Measurements from ENCODE around the gene POU3F1.

POU3F1 gene

DNA sequence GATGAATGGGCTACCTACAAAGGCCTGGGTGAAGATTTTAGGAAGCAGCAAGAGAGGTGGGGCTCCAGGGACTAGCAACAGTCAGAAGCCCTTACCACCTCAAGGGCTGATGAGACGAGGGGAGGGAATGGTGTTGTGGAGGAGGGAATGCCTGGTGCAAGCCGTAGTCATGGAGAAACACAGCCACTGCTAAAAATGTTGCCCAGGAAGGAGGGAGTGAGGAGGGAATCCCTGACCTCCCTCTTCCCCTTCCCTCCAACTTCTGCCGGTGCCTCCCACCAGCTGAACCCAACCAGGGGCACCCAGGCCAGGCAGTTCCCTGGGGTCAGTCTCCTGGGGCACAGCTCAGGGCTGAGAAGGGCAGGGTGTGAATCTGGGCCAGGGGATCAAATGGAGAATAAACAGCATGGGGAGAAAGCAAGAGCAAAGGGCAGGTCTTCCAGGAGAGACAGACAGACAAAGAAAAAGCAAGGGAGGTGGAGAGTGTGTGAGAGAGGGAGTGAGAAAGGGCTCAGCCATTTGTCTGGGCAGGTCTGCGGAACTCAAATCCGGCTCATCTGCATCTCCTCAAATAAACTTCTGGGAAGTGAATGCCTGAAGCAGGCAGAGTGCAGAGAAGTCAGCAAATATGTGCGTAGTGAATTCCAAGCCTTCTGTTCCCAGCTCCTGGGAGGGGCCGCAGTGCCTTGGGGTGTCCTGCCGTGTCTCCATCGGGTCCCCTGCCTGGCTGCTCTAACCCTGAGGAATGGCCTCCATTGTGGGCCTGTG lies 27.1 kb upstream of the POU3F1 start:
- DNase-seq = no peak

DNA sequence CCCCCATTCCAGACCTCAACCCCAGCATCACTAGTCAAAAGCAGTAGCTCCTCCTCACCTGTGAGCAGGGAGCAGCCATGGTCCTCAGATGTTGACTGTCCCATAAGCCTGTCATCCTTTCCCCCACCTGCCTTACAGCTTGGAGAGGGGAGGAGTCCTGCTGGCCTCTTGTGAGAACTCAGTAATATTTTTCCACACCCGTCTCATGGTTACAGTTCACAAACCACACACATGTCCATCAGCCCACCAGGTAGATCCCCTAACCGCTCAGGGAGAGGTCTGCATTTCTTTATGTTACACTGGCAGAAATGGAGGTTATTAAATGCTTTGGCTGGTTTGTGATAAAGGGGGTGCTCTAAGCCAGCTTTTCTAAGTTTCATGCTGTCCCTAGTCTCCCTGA lies 26.3 kb upstream of the POU3F1 start:
- no peak for DNase-seq

DNA sequence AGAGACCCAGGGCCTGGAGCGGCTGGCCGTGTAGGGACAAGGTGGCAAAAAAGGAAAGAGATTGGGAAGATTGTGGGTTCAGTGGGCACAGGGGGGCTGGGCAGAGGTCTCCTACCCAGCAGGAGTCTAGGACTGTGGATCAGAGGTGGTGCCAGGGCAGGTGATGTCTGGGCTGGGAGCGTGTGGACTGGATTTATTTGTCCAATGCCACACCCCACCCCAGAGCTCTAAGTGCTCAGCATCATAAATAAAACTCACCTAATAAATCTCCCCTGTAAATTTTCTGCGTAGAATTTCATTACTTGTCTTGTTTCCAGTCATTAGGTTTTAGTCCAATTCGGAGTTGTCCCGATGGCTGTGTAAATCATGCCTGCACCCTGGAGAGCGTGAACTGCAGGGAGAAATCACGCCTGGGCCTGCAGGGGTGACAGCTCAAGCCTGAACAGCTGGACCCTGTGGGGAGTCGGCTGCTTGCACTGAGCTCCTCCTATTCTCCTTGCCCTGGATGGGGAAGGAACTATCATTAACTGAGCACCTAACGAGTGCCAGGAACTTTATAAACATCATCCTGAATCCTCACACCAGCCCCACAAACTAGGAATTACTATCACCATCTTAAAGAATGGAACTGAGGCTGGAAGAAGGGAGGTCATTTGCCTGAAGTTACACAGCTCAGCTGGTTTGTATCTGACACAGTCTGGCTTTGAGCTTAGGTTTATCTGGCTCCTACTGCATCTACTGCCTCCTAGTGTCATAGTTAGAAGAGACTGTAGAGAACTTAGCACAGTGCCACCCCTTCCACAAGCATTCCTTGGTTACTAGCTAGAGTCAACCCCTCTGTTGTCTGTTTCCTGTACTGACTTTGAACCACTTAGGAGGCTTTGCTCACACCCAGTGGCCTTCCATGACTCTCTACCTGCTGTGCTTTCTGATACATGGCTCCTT lies 25.0 kb upstream of the POU3F1 start:
- DNase-seq = no peak

DNA sequence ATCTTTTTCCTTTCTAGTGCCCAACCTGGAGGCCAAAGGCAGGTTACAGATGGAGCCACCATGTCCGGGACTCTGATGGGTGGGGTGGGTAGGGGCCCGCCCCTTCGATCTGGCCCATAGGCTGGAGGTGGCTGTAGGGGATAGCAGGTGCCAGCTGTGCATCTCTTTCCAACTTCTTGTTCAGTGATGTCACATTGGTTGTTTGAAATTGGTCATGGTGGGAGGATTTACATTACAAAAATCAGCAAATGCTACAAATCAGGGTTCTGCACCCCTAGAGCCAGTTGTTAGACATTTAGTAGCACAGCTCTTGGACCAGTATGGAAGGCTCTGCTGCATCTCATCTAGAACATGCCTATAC lies 22.4 kb upstream of the POU3F1 start:
- DNase-seq = no peak

DNA sequence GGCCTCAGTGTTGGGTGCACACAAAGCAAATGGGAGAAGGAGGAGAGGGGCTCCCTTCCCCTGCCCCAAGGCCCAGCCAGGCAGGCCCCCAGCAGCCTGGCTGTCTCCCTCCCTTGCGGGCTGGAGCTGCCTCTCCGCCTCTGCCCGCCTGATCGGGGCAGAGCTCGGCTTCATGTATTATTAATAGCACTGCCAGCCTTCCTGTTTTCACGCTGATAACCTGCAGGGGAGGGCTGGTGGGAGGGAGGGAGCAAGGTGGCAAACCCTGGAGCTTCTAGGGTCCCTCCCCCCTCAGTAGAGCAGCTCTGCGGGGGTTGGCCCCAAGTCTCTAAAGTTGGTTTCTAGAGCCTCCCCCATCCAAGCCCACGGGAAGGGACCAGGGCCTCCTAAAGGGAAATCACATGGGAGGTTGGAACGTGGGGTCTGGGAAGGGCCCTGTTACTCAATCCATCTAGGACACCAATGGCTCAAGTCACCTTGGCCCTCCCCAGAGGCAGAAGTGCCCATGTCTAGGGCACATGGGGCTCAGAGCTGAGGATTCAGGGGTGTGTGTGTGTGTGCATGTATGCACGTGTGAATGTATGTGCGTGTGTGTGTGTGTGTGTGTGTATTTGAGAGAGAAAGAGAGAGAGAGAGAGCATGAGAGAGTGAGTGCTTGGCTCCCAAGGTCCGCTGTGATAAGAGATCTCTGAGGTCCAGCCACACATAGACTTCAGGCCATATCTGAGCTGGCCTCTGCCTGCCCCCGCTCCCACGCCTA lies 21.8 kb upstream of the POU3F1 start:
- no peak for DNase-seq

DNA sequence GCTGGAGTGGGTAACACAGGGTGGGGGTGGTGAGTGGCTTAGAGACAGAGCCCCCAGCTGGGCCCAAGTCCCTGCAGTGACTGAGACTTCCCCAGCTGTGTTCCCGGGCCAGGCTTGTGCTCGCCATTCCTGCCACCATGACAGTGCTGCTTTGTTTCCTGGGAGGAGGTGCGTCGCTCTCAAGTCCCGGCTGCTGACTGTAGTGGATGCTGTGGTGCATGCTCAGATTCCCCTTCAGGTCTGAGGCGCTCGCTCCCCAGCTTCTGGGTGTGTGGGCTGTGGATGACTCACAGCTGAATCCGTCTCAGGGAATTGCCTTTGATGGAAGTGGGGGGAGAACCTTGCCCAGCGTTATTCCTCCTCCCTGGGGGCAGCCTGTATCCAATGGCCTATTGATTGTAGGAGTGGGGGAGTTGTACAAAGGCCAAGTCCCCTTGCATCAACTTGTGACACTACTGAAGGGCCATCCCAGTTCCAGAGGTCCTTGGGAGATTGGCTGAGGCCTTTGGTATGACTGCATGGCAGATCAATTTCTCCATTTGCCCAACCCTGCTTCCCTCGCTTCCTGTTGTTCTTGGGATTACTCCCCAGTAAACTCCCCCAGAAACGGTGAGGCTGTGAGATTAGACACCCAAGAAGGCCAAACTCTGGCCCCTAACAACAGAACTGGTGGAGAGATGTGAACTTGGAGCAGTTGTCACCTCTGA lies 17.8 kb upstream of the POU3F1 start:
- DNase-seq = no peak

DNA sequence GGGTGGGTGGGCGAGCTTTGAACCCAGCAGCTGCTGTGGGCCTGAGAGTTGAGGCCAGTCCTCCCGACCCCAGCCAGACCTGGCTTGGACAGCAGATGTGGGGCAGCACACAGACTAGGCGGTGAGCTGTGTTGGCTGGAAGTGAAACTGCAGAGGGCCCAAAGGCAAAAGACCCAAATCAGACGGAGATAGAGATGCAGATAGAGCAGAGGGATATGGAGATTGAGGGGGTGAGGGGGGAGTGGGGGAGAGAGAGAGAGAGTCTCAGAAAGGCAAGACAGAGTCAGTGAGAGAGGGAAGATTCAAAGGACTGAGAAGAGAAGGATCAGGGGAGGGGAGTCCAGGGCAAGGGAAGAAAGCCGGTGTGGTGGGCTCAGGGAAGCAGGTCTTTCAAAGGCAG lies 17.0 kb upstream of the POU3F1 start:
- no peak for DNase-seq

DNA sequence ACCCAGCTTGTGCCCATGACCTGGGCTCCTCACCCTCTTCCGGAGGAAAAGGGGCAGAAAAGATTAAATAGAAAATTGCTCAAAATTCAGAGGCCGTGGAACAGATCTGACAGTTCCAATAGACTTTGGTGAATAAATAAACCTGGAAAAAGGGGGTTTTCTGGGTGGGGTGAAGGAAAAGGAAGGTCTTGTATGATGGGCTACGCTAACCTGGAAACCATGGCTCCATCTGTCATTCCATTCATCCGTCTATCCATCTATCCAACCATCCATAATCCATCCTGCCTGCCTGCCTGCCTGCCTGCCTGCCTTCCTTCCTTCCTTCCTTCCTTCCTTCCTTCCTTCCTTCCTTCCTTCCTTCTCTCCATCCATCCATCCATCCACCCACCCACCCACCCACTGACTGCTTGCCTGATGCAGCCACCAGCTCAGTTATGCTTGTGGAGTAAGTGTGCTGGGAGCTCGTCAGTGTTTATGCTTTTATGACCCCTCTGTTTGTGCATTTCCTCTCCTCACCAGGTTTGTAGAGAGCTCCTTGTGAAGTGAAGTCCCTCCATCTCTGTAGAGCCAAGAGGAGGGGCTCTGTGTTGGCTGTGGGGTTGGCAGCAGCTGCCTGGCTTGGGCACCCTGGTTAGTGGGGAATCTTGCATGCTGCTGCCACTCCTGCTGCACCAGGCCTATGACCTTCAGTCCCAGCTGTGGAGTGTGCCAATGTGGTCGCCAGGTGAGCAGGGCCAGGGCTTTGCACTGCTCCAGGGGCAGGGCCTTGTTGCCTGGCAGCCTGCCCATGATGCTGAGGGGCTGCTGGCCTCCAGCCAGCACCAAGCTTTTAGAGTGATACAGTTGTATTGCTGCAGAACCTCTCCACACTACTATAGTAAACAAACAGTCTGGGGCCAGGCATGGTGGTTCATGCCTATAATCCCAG lies 16.0 kb upstream of the POU3F1 start:
- no peak for DNase-seq

DNA sequence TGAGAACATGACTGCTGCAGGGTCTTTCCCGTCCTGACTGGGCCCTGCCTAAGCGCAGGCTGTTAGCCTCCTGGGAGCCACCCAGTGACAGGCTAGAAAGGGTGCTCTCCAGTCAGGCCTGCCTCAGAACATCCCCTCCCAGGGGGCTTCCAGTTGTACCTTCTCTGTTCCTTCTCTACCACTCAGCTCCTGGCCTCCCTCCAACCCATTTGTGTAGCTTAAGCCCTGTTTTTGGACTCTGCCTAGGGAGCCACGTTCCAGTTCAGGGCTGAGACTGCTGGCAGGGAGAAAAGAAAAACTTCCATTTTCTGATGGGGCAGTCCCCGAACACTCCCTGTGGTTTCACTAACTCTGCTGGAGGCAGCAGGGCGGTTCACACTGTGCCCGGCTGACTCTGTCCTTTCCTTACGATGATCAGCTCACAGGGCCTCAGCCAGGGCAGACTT lies 15.3 kb upstream of the POU3F1 start:
- DNase-seq = no peak

DNA sequence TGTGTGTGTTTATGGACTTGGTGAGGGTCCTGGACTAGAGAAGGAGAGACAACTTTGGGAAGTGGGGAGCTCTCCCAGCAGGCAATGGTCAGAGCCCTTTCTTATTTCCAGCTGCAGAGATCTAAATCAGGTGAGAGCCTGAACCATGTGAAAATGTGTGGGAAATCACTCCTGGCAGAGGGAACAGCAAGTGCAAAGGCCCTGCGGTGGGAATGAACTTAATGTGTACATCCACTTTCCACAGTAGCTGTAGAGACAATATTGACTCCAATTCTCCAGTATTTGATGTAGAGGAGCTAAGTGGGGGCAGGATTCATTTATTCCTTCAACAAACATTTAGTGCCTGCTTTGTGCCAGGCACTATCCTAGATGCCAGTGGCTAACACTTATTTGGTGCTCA lies 14.7 kb upstream of the POU3F1 start:
- DNase-seq = no peak

DNA sequence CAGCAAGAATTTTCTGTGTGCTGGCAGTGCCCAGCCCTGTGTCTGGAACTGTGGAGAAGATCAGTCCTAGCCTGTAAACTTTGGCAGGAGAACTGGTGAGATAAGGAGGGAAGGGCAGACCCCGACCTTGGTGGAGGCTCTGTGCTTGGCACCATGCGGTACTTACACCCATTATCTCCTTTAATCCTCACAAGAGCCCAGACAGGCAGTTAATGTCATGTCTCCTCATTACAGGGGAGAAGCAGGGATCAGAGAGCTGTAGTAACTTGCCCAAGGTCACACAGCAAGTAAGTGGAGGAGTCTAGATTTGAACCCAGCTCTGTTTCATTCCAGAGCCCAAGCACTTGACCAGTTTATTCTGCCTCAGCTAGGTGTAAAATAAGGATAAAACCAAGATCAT lies 13.9 kb upstream of the POU3F1 start:
- no peak for DNase-seq

DNA sequence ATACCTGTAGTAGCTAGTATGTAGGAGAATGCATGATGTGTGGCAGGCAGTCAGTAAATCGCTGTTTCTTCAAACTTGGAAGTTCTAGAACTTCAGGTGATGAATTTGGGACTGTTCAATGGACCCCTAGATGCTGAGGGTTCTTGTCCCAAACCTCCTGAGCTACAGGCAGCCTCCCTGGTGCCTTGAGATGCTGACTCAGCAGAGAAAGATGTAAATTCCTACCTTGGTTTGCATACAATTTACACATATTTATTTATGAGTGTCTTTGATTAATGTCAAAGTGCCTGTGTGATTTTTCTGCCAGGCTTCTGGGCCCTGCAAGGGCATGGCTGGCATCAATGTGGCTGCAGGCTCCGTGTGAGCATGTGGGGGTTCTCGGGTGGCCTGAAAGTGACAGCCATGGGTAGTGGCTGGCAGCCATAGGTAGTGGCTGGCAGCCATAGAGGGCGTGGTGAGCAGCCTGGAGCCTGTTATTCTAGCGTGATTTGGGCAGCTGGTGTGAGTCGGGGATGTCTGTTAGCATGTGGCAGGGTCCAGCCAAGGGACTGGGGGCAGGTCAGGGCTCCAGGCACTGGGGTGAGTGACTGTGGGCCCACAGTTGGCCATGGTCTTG lies 13.2 kb upstream of the POU3F1 start:
- no peak for DNase-seq

DNA sequence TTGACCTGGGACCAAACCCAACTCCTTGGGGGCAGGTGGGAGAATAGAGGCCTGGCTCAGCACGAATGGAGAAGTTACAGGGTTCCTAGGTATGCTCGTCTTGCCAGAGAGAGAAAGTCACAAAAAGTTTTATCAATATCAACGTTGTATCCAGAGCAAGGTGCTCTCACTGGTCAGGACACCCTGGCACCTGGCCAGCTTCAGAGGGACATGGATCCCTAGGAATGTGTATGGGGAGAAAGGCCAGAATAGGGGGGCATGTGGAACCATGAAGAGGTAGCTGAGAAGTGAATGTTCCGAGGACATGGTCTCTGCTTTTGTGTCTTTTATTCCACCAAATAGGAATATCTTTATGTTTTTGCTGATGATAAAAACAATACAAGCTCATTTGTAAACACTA lies 9.4 kb upstream of the POU3F1 start:
- DNase-seq = no peak

DNA sequence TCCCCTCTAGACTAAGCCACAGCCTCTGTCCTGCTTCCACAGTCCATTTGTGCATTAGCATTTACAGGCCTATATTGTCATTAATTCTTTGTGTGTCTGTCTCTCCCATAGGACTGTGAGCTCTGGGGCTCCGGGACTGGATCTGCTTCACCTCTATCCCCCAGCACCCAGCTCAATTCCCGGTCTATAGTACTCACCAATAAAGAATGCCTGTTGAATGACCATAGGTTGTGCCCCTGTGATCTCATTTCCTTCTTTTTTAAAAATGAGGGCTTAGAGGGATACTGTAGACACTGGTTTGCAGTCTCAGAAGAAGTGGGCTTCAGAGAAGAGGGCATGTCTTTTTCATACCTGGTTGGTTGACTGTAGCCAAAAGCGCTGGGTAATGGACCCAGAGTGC lies 8.8 kb upstream of the POU3F1 start:
- no peak for DNase-seq

DNA sequence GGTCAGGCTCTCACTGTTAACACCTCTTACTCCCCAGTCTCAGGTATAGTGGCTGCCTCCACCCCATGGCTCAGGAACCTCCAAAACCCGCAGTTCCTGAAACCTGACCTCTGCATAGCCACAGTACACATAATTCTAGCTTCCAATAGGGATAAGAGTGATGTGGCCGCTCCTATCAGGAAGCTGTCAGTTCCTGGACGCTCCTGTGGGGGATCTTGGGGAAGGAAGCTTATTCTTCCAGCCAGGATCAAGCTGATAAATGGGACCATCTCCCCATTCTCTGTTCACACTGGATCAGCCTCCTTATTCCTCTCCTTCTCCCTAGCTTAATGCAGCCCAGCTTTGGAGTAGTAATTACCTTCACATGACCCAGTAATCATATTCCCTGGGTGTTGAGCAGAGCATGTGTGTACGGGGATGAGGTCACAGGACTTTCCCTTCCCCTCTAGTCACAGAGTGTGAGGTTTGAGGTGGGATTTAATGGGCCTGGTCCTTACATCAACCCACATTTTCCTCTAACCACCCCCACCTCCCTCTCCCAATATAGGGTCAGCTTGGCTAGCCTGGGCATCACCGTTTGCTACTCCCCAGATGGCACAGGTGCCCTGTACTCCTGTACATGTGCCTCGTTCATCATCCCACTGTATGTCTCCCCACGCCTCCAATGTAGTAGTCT lies 7.0 kb upstream of the POU3F1 start:
- DNase-seq = no peak

DNA sequence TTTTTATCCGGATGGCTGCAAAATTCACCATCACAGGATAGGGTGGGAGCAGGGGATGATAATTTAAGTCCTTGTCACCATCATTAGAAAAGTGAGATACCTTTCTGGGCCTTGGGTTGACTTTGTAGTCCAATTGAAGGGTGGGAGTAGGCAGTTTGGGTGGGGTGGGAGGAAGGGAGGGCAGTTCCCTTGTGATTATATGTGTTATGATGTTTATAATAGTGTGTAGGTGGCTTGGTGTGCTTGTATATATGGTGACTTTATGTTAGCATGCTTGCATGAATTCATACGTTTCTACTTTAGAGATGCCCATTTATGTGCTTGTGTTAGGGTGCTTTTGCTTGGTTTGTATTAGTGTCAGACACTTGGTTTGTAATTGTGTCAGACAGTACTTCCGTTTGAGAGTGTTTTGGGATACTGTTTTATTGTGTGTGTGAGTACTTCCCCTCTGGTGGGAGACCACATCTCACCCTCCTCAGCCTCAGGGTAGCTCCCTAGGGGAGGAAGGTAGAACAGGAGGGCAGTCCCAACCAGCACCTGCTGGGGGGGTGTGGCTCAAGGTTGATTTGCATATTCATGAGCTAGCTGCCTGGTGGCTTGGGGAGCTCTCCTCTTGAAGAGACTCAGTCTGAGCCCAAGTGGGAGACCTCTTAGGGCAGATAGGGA lies 6.3 kb upstream of the POU3F1 start:
- no peak for DNase-seq

DNA sequence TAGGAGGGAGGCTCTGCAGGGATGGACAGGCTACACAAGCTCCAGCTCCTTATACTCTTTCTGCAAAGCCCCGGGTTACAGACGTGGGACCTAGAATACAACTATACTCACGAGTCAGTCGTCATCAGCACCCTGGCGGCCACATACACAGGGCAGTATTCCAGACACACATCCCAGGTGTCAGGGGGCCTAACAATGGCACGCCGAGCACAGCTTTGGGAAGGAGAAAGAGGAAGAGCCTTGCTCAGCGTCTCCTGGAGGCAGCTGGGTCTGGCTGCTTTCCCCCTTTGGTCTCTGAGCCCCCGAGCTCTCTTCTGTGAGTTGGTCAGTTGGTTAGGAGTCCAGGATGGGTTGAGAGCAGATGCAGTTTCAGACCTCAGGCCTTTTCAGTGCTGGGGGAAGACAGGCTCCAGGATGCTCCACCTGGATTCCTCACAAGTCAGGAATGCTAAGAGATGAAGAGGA lies 4.5 kb upstream of the POU3F1 start:
- DNase-seq = no peak

DNA sequence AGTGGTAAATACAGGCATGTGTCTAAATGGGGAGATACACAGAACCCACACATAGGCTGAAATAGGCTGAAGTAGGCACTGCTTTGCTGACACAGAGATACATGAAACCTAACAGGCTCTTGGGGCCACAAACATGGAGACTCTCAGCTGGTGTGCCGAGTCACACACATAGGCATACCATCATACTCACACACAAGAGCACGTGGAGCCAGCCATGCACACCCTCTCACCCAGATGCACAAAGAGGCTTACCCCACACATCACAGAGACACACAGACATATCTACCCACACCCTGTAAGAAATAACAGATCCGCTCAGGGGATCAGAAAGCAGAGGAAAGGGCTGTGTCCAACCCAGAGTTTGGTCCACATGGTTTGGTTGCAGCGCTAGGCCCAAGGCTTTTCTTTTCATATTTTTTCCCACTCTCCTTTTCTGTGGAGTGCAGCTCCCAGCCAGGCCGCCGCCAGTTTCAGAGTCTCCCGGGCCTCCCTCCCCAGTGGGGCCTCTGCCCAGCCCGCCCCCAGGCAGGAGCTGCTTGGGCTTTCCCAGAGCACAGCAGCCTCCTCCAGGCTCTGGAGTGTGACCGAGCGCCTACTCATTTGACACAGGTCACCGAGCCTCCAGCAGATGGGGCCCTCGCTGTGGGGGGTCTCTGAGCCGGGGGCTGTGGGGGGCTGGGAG lies 3.9 kb upstream of the POU3F1 start:
- no peak for DNase-seq

DNA sequence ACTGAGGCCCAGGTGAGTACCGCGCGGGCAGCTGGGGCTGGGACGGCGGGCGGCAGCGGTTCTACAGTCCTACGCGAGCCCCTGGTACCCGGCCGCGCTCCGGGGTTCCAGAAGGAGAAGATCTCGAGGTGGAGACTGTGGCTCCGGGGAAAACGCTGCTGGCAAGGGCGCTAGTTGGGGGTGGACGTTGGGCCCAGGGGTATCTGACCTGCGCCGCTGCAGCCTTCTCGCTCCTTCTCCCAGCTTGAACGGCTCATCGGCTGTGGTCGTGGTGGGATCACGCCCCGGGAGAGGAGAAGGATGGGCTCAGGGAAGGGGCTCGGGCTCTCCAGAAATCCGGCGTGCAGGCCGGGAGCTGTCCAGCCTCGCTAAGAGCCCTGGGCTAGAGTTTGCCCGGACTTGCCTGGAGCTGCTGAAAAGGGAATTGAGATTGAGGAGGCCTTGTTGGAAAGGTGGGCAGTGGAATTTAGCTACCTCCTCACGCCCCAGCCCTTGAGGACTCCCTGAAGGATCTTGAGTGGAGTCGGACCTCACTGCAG lies 1.1 kb upstream of the POU3F1 start:
- DNase-seq = no peak

Measured in C1 segment of cervical spinal cord (tissue), 14 donors.